A673 (cell line): ENCODE data around the gene CHD9NB.

Experiments used
- CTCF ChIP-seq: fragments of 300-800, 200-600 bp; sonication (generic); conservative IDR thresholded peaks from 2 replicates; pipeline ENCODE4 v1.5.1; 2017; ENCODE audit warnings: low read depth, mild to moderate bottlenecking, antibody characterized with exemption, low read length, moderate library complexity, mixed read lengths
- EZH2 ChIP-seq: fragments of 200-600 bp; sonication (generic); IDR thresholded peaks from 2 replicates; pipeline ENCODE4 v1.6.1; 2017; ENCODE audit warnings: borderline replicate concordance, low read depth, mild to moderate bottlenecking, mixed read lengths, antibody characterized with exemption, low read length; ENCODE audit not compliant: poor library complexity, severe bottlenecking

- TF ChIP-seq CTCF: no peak
- no peak for TF ChIP-seq EZH2
These were observed 10.4 kb downstream of the CHD9NB start for GRCh38 chr16:53042235-53042701.
